ENCODE results near the gene PCYOX1L.

The PCYOX1L gene

DNA sequence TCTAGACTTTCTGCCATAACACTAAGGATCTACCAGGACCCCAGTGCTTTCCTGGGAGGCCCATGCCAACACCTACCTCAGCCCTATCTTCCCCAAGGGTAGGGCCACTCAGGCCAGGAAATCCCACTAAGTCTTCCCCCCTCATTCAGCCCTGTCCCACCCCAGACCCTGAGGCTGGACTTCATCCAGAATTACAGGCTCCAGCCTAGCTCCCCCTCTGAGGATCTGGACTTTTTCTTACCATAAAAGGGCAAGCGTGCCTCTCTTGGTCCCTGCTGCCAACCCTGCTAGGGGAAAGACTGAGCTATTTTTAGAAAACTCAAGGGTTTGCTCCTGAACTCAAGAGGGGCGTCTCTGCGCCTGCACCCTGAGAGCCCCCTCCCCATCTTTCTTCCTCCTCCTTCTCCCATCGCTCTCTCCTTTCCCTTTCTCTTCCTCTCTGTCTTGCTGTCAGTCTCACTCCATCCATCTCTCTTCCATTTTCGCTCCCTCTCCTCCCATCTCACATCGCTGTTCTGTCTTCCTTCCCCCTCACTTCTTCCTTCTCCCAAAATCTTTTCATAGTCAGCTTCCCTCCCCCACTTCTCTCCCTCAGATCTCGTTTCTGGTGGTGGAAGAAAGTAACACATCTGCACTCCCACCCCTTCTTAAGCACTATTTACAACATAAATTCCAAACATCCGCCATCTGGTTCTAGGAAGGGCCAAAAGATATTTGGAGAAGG is 59.3 kb downstream of the PCYOX1L start:
- Mint-ChIP-seq H3K9me3 (no peaks in the 10 kb centered on the region), H3K4me3 (peak overlapping the region; percentile 8), H3K27me3 (ENCODE audit: low read depth, poor library complexity) (no peaks in the 10 kb centered on the region), H3K4me1 (peaks cover 88% of the 10 kb centered on the region), H3K27ac (peak overlapping the region; percentile 86), H3K36me3 (ENCODE audit: low read depth) (no peaks in the 10 kb centered on the region)
- TF ChIP-seq, protein P1, sequence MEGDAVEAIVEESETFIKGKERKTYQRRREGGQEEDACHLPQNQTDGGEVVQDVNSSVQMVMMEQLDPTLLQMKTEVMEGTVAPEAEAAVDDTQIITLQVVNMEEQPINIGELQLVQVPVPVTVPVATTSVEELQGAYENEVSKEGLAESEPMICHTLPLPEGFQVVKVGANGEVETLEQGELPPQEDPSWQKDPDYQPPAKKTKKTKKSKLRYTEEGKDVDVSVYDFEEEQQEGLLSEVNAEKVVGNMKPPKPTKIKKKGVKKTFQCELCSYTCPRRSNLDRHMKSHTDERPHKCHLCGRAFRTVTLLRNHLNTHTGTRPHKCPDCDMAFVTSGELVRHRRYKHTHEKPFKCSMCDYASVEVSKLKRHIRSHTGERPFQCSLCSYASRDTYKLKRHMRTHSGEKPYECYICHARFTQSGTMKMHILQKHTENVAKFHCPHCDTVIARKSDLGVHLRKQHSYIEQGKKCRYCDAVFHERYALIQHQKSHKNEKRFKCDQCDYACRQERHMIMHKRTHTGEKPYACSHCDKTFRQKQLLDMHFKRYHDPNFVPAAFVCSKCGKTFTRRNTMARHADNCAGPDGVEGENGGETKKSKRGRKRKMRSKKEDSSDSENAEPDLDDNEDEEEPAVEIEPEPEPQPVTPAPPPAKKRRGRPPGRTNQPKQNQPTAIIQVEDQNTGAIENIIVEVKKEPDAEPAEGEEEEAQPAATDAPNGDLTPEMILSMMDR (IDR thresholded peaks at IDR 0.05): no peak
- DNase-seq: no peak

DNA sequence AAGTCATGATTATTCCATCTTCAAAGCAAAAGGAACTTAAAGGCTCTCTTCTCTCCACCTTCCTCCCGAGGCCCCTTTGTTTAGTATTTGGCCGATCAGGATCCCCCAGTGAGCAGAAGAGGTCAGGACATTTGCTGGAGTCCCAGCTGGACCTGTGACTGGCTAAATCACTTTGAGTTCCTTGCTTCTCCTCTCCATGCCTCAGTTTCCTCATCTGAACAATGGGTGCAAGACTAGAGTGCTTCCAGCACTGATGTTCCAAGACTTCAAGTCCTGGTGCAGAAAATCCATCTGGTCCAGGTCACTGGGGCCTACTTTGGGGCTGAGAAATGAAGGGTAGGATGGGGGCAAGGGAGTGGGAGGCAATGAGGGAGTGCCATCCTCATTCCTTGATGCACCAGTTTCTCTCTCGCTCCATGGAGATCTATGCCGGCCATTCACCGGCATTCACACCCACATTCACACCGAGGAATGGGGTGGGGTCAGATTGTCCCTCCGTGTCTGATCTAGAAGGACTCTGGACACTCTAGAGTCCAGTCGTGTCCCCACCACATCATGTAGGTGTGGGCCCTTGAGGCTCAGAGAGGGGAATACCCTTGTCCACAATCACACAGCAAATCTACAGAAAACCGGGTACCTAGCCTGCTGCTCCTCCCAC is 60.0 kb downstream of the PCYOX1L start:
- DNase-seq: no peak
- no peaks in the 10 kb centered on the region for H3K9me3 Mint-ChIP-seq
- H3K27ac Mint-ChIP-seq: peak overlapping the region; percentile 86
- H3K4me3 Mint-ChIP-seq: peak overlapping the region; percentile 3
- H3K27me3 Mint-ChIP-seq (ENCODE audit: low read depth, poor library complexity): no peaks in the 10 kb centered on the region
- peaks cover 91% of the 10 kb centered on the region for H3K4me1 Mint-ChIP-seq
- TF ChIP-seq, protein P1 (IDR thresholded peaks at IDR 0.05): no peak
- no peaks in the 10 kb centered on the region for H3K36me3 Mint-ChIP-seq (ENCODE audit: low read depth)

DNA sequence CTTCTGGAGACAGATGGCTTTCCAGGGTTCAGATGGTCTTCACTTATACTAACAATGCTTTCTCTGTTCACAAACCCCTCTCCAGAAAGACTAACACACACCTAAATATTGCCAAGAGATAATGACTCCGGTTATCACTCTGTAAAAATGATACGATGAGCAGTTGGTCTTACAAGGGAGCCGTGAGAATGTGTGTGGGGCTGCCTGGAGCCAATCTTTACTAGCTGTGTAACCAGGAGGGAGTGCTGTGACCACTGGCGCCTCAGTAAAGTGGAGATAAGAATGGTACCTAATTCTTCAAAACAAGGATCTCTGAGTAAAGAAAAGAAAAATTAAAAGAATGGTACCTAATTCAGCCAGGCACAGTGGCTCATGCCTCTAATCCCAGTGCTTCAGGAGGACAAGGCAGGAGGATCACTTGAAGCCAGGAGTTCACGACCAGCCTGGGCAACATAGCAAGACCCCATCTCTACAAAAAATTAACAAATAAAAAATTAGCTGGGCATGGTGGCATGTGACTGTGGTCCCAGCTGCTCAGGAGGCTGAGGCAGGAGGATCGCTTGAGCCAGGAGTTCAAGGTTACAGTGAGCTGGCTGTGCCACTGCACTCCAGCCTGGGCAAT is 61.2 kb downstream of the PCYOX1L start:
- H3K9me3 Mint-ChIP-seq: no peaks in the 10 kb centered on the region
- H3K27ac Mint-ChIP-seq: peak overlapping the region; percentile 98
- no peaks in the 10 kb centered on the region for H3K27me3 Mint-ChIP-seq (ENCODE audit: low read depth, poor library complexity)
- no peak overlapping the region for H3K4me3 Mint-ChIP-seq
- H3K36me3 Mint-ChIP-seq (ENCODE audit: low read depth): no peaks in the 10 kb centered on the region
- TF ChIP-seq, protein P1 (IDR thresholded peaks at IDR 0.05): no peak
- no peak for DNase-seq
- H3K4me1 Mint-ChIP-seq: peaks cover 92% of the 10 kb centered on the region
